Omental fat pad (tissue), 4 donors: Measurements from ENCODE around the gene HSDL1. TPM values are rescaled to one million over a fixed set of nuclear protein-coding genes. Genes with fewer than 3 reads are reported as not detected.

Experiments used
- ATAC-seq: fragments of 150-250 bp; one replicate; pipeline ENCODE4 v1.9.1; 2016; ENCODE audit warnings: mild to moderate bottlenecking, moderate library complexity; ENCODE audit not compliant: low FRiP score
- DNase-seq: peaks from one replicate; pipeline ENCODE4 v3.0.0-alpha.2; 2019; ENCODE audit warnings: low spot score
- CTCF ChIP-seq, 3 donors: fragments of 450-650 bp; IDR thresholded peaks; one replicate each; pipeline ENCODE4 v1.5.1; 2016 to 2017; ENCODE audit warnings: antibody characterized with exemption in 3 of 3, mild to moderate bottlenecking in 3 of 3, moderate library complexity in 2 of 3
- total RNA-seq, 4 donors: library from RNA; depleted of rRNA; stranded (reverse); fragments of >200 nt; gene quantifications; one replicate each; pipeline ENCODE4 v1.1.0, GENCODE V29; 2016

The HSDL1 gene
- total RNA-seq, 4 donors from 2014 or later = 8.8 to 21.4 (median 15.8) TPM

- DNase-seq = peak; percentile 44
- peak in 2 of 3 donors; percentile 50 to 71 for TF ChIP-seq CTCF (IDR thresholded peaks at IDR 0.05)
- no peak for ATAC-seq
Measured at GRCh38 chr16:84175350-84176081, 30.5 kb upstream of the HSDL1 start.

GRCh38 chr16:84174396-84174795 lies 29.4 kb upstream of the HSDL1 start:
- ATAC-seq (no peak), DNase-seq (no peak)
- no peak for TF ChIP-seq CTCF (IDR thresholded peaks at IDR 0.05)

- TF ChIP-seq CTCF (IDR thresholded peaks at IDR 0.05) = no peak
- ATAC-seq (no peak), DNase-seq (no peak)
Measured at GRCh38 chr16:84169765-84170310, 24.9 kb upstream of the HSDL1 start.

GRCh38 chr16:84166796-84167695 lies 22.1 kb upstream of the HSDL1 start:
- ATAC-seq = no peak
- TF ChIP-seq CTCF (IDR thresholded peaks at IDR 0.05) = no peak
- no peak for DNase-seq

- no peak for TF ChIP-seq CTCF (IDR thresholded peaks at IDR 0.05)
- no peak for DNase-seq
- no peak for ATAC-seq
Measured at GRCh38 chr16:84165746-84166145, 20.8 kb upstream of the HSDL1 start.

GRCh38 chr16:84161801-84162200 lies 16.8 kb upstream of the HSDL1 start:
- ATAC-seq (no peak), DNase-seq (no peak)
- no peak for TF ChIP-seq CTCF (IDR thresholded peaks at IDR 0.05)
